GM19467 (cell line): Measurements from ENCODE around the gene JAKMIP1.

Experiments
- ATAC-seq: cut with Tn5 transposase; IDR thresholded peaks from one replicate; pipeline ENCODE4 v1.9.1; 2021; ENCODE audit warnings: mild to moderate bottlenecking, moderate library complexity; ENCODE audit not compliant: unreplicated experiment

The JAKMIP1 gene

GRCh38 chr4:6071191-6071958 lies 129.0 kb downstream of the JAKMIP1 start:
- no peak for ATAC-seq

- no peak for ATAC-seq
Observed at GRCh38 chr4:6069845-6070709, 130.3 kb downstream of the JAKMIP1 start.

GRCh38 chr4:6068986-6069385 lies 131.4 kb downstream of the JAKMIP1 start:
- no peak for ATAC-seq

GRCh38 chr4:6065934-6066590 lies 134.3 kb downstream of the JAKMIP1 start:
- no peak for ATAC-seq

GRCh38 chr4:6065166-6065565 lies 135.2 kb downstream of the JAKMIP1 start:
- ATAC-seq: no peak

- ATAC-seq: no peak
Observed at GRCh38 chr4:6064383-6064782, 136.0 kb downstream of the JAKMIP1 start.

GRCh38 chr4:6063684-6064083 lies 136.7 kb downstream of the JAKMIP1 start:
- ATAC-seq: no peak

GRCh38 chr4:6062133-6062532 lies 138.2 kb downstream of the JAKMIP1 start:
- no peak for ATAC-seq

- no peak for ATAC-seq
Observed at GRCh38 chr4:6059375-6059805, 141.0 kb downstream of the JAKMIP1 start.

- no peak for ATAC-seq
Observed at GRCh38 chr4:6058531-6059374, 141.6 kb downstream of the JAKMIP1 start.

GRCh38 chr4:6056976-6057766 lies 143.2 kb downstream of the JAKMIP1 start:
- no peak for ATAC-seq

GRCh38 chr4:6055436-6055835 lies 144.9 kb downstream of the JAKMIP1 start:
- ATAC-seq: no peak

- no peak for ATAC-seq
Observed at GRCh38 chr4:6055030-6055429, 145.3 kb downstream of the JAKMIP1 start.

- ATAC-seq: no peak
Observed at GRCh38 chr4:6054162-6054922, 146.0 kb downstream of the JAKMIP1 start.

- no peak for ATAC-seq
Observed at GRCh38 chr4:6052679-6053078, 147.7 kb downstream of the JAKMIP1 start.

- ATAC-seq: no peak
Observed at GRCh38 chr4:6050551-6050950, 149.8 kb downstream of the JAKMIP1 start.

GRCh38 chr4:6049985-6050384 lies 150.4 kb downstream of the JAKMIP1 start:
- no peak for ATAC-seq

- ATAC-seq: no peak
Observed at GRCh38 chr4:6049278-6049677, 151.1 kb downstream of the JAKMIP1 start.

GRCh38 chr4:6048537-6048936 lies 151.8 kb downstream of the JAKMIP1 start:
- no peak for ATAC-seq
